H1 (cell line): Measurements from ENCODE around the gene C12orf56. TPM values are rescaled to one million over a fixed set of nuclear protein-coding genes. Genes with fewer than 3 reads are reported as not detected.
A peak's percentile ranks its signal among the peaks of the same experiment; 100 is the strongest.

Source experiments
- CTCF ChIA-PET: fragments of 300-600 bp; sonication (Branson Sonifier 250); formaldehyde crosslinking; loops from one replicate; lab custom pipeline; 2021; ENCODE audit not compliant: partially characterized antibody; lab: Charles Lee
- POLR2A ChIA-PET: fragments of 300-600 bp; sonication (Branson Sonifier 250); formaldehyde crosslinking; loops from one replicate; lab custom pipeline; 2021; ENCODE audit warnings: inconsistent platforms; ENCODE audit not compliant: partially characterized antibody; lab: Charles Lee
- DNase-seq, 2 experiments: peaks; one replicate each; pipeline versions ENCODE4 v3.0.0 to v3.0.0-alpha.2; 2010 to 2022; ENCODE audit warnings: low spot score in 2 of 2, low read depth in 1 of 2, mixed read lengths in 1 of 2
- FAIRE-seq: peaks from 2 replicates; lab custom pipeline; 2011; peaks lifted over from hg19 to GRCh38; lab: Jason Lieb, UNC
- H2AFZ ChIP-seq: 2 replicates; pipeline ENCODE4 v1.8.1; 2012; ENCODE audit warnings: low read length, inconsistent platforms
- H2AK5ac ChIP-seq: 2 replicates; pipeline ENCODE4 v1.6.1; 2013; ENCODE audit warnings: low read depth, low read length
- H2BK120ac ChIP-seq: replicated peaks from 2 replicates; pipeline ENCODE3; 2013; ENCODE audit warnings: low read depth, low read length, inconsistent platforms
- H2BK12ac ChIP-seq: 2 replicates; pipeline ENCODE4 v1.6.1; 2013; ENCODE audit warnings: low read depth, low read length
- H2BK15ac ChIP-seq: 2 replicates; pipeline ENCODE4 v1.6.1; 2013; ENCODE audit warnings: low read length
- H2BK20ac ChIP-seq: 2 replicates; pipeline ENCODE4 v1.6.1; 2013; ENCODE audit warnings: low read length
- H2BK5ac ChIP-seq: 2 replicates; pipeline ENCODE4 v1.6.1; 2013; ENCODE audit warnings: low read depth, low read length
- H3K14ac ChIP-seq: 2 replicates; pipeline ENCODE4 v1.6.1; 2013; ENCODE audit warnings: inconsistent platforms; ENCODE audit not compliant: insufficient read length
- H3K18ac ChIP-seq: 2 replicates; pipeline ENCODE4 v1.6.1; 2013; ENCODE audit warnings: low read length; ENCODE audit errors: extremely low read depth
- H3K23ac ChIP-seq: 2 replicates; pipeline ENCODE4 v1.6.1; 2013; ENCODE audit warnings: inconsistent platforms; ENCODE audit not compliant: insufficient read length
- H3K23me2 ChIP-seq: 2 replicates; pipeline ENCODE4 v1.6.1; 2013; ENCODE audit warnings: low read depth, low read length
- H3K27ac ChIP-seq: 2 replicates; pipeline ENCODE4 v1.6.1; 2011; ENCODE audit warnings: low read depth, low read length, inconsistent platforms
- H3K27me3 ChIP-seq, 4 experiments: replicated peaks in 1 of 4; 1 replicate in 1 of 4; 2 replicates in 3 of 4; pipeline versions ENCODE4 v1.6.1 to v1.8.1; 2011 to 2013; ENCODE audit warnings: low read length in 3 of 4, mild to moderate bottlenecking in 3 of 4, inconsistent platforms in 2 of 4, mixed read lengths in 2 of 4, moderate library complexity in 1 of 4; ENCODE audit not compliant: control insufficient read depth in 3 of 4, insufficient read depth in 3 of 4; ENCODE audit errors: extremely low read depth in 1 of 4
- H3K36me3 ChIP-seq, 4 experiments: 2 replicates each; pipeline versions ENCODE4 v1.6.1 to v1.8.1; 2011 to 2013; ENCODE audit warnings: mild to moderate bottlenecking in 4 of 4, low read length in 3 of 4, moderate library complexity in 2 of 4, control low read depth in 1 of 4, inconsistent platforms in 1 of 4; ENCODE audit not compliant: insufficient read depth in 4 of 4, control insufficient read depth in 2 of 4
- H3K4ac ChIP-seq: replicated peaks from 2 replicates; pipeline ENCODE3; 2013; ENCODE audit warnings: low read length, low read depth, mixed read lengths, inconsistent platforms; ENCODE audit not compliant: insufficient read length
- H3K4me1 ChIP-seq, 4 experiments: replicated peaks in 1 of 4; 1 replicate in 1 of 4; 2 replicates in 3 of 4; pipeline versions ENCODE4 v1.6.1 to v1.8.1; 2011 to 2013; ENCODE audit warnings: low read length in 3 of 4, inconsistent platforms in 2 of 4, mixed read lengths in 1 of 4; ENCODE audit not compliant: insufficient read depth in 4 of 4, control insufficient read depth in 3 of 4
- H3K4me2 ChIP-seq, 2 experiments: 2 replicates each; pipeline versions ENCODE4 v1.6.1 to v1.8.1; 2011 to 2013; ENCODE audit warnings: low read depth in 2 of 2, low read length in 2 of 2, control low read depth in 1 of 2, inconsistent platforms in 1 of 2, mild to moderate bottlenecking in 1 of 2; ENCODE audit not compliant: insufficient read depth in 1 of 2
- H3K4me3 ChIP-seq, 4 experiments: fragments of 200-600, 300-600 bp in 1 of 4; sonication (generic), shearing (Covaris generic), sonication (Bioruptor Twin) in 1 of 4; 2 replicates each; pipeline versions ENCODE4 v1.5.1 to v1.8.1; 2011 to 2016; ENCODE audit warnings: low read length in 4 of 4, low read depth in 3 of 4, control low read depth in 2 of 4, inconsistent platforms in 2 of 4, mild to moderate bottlenecking in 2 of 4, mixed read lengths in 1 of 4, moderate library complexity in 1 of 4; ENCODE audit not compliant: insufficient read depth in 2 of 4; ENCODE audit errors: extremely low read depth in 1 of 4
- H3K56ac ChIP-seq: replicated peaks from 2 replicates; pipeline ENCODE3; 2013; ENCODE audit warnings: low read depth, mild to moderate bottlenecking, mixed read lengths, low read length, inconsistent platforms; ENCODE audit not compliant: insufficient read length
- H3K79me1 ChIP-seq: 2 replicates; pipeline ENCODE4 v1.6.1; 2013; ENCODE audit warnings: low read depth, low read length, control low read depth
- H3K79me2 ChIP-seq, 2 experiments: 2 replicates each; pipeline versions ENCODE4 v1.6.1 to v1.8.1; 2012 to 2013; ENCODE audit warnings: low read length in 2 of 2, mild to moderate bottlenecking in 2 of 2, inconsistent platforms in 1 of 2; ENCODE audit not compliant: insufficient read depth in 2 of 2, control insufficient read depth in 1 of 2
- H3K9ac ChIP-seq, 4 experiments: replicated peaks in 1 of 4; 1 replicate in 1 of 4; 2 replicates in 3 of 4; pipeline versions ENCODE4 v1.6.1 to v1.8.1; 2011 to 2013; ENCODE audit warnings: low read depth in 3 of 4, low read length in 3 of 4, control low read depth in 2 of 4, mild to moderate bottlenecking in 2 of 4, moderate library complexity in 2 of 4, inconsistent platforms in 1 of 4; ENCODE audit errors: extremely low read depth in 1 of 4
- H3K9me3 ChIP-seq, 2 experiments: 2 replicates each; pipeline versions ENCODE4 v1.6.1 to v1.8.1; 2012 to 2013; ENCODE audit warnings: mild to moderate bottlenecking in 2 of 2, moderate library complexity in 2 of 2, control low read depth in 1 of 2, inconsistent platforms in 1 of 2, low read depth in 1 of 2, low read length in 1 of 2, mixed read lengths in 1 of 2; ENCODE audit not compliant: insufficient read depth in 2 of 2
- H4K20me1 ChIP-seq, 2 experiments: replicated peaks in 1 of 2; 2 replicates each; pipeline versions ENCODE3 to v1.8.1; 2011 to 2013; ENCODE audit warnings: inconsistent platforms in 2 of 2, low read length in 2 of 2, mild to moderate bottlenecking in 1 of 2; ENCODE audit not compliant: insufficient read depth in 2 of 2, control insufficient read depth in 1 of 2
- H4K5ac ChIP-seq: 2 replicates; pipeline ENCODE4 v1.6.1; 2013; ENCODE audit warnings: low read length, low read depth, mixed read lengths, inconsistent platforms; ENCODE audit not compliant: insufficient read length
- H4K8ac ChIP-seq: 2 replicates; pipeline ENCODE4 v1.8.0; 2013; ENCODE audit warnings: mild to moderate bottlenecking, moderate library complexity, low read length, inconsistent platforms; ENCODE audit not compliant: insufficient read depth; ENCODE audit errors: extremely low read depth
- H4K91ac ChIP-seq: replicated peaks from 2 replicates; pipeline ENCODE3; 2013; ENCODE audit warnings: low read length, mixed read lengths, inconsistent platforms; ENCODE audit not compliant: insufficient read length
- BCL11A ChIP-seq, 2 experiments: IDR thresholded peaks; one replicate each; pipeline ENCODE4 v1.6.1; 2011; ENCODE audit warnings: low read depth in 2 of 2, low read length in 2 of 2, mild to moderate bottlenecking in 2 of 2
- CTCF ChIP-seq, 3 experiments: IDR thresholded peaks; 1 replicate in 2 of 3; 2 replicates in 1 of 3; pipeline versions ENCODE4 v1.5.1 to v1.6.1; 2011; ENCODE audit warnings: low read length in 3 of 3, mild to moderate bottlenecking in 3 of 3, inconsistent platforms in 2 of 3, low read depth in 1 of 3, moderate library complexity in 1 of 3; ENCODE audit not compliant: insufficient read depth in 1 of 3; ENCODE audit errors: control extremely low read depth in 1 of 3
- RAD21 ChIP-seq, 2 experiments: IDR thresholded peaks in 1 of 2; conservative IDR thresholded peaks in 1 of 2; 2 replicates each; pipeline ENCODE4 v1.6.1; 2011; ENCODE audit warnings: low read depth in 2 of 2, low read length in 2 of 2, improper control_type of control experiment in 1 of 2, inconsistent platforms in 1 of 2, mild to moderate bottlenecking in 1 of 2, moderate library complexity in 1 of 2
- WGBS, 2 experiments: shearing (Covaris generic) in 1 of 2; methylation state at CpG; one replicate each; pipeline versions ENCODE4 v1.1.6 to v1.1.7; 2013 to 2015; ENCODE audit warnings: low lambda C conversion rate in 2 of 2, mixed read lengths in 2 of 2, inconsistent platforms in 1 of 2, low coverage in 1 of 2, missing lambda C conversion rate in 1 of 2; ENCODE audit not compliant: insufficient replicate concordance in 2 of 2, insufficient coverage in 1 of 2, insufficient read length in 1 of 2; ENCODE audit errors: extremely low coverage in 1 of 2, missing lambda C conversion rate in 1 of 2; 5-methylcytosine and 5-hydroxymethylcytosine counted together
- polyA plus RNA-seq, 7 experiments: library from polyadenylated mRNA; depleted of rRNA in 3 of 7; stranded (reverse) in 5 of 7; unstranded in 2 of 7; fragments of >200 nt in 5 of 7; fragments of 200-250 nt in 2 of 7; gene quantifications; 1 replicate in 5 of 7; 2 replicates in 1 of 7; 4 replicates in 1 of 7; pipeline versions ENCODE4 v1.2.1 to v1.2.3, GENCODE V29; 2011 to 2013; ENCODE audit warnings: missing spikeins in 2 of 7, mixed read lengths in 2 of 7
- total RNA-seq: library from RNA; stranded (reverse); fragmentation: NEBNext Ultra II Directional; extraction: Animal tissue kit (Norgen Biotek cat#: 25700); gene quantifications from 2 replicates; pipeline ENCODE4 v1.2.1, GENCODE V29; 2021

The C12orf56 gene
- total and polyA plus RNA-seq, 2 of the 8 experiments (the other 6 are each of a cell fraction or from before 2014, with no cell fraction given) = 1.1 to 2.9 TPM

GRCh38 chr12:64392221-64392620 lies 1.7 kb upstream of the C12orf56 start:
- no peaks in the 10 kb centered on the region for H3K79me1 ChIP-seq
- no peaks in the 10 kb centered on the region for H3K79me2 ChIP-seq
- no peak overlapping the region for H2BK12ac ChIP-seq
- no peak overlapping the region for H4K91ac ChIP-seq
- H3K4me3 ChIP-seq = no peak overlapping the region
- H3K18ac ChIP-seq = no peak overlapping the region
- 87% methylated on average over 3 of the region's 3 CpGs; no CpG with 5 or more reads in 1 of the 2 experiments for WGBS, 2 experiments
- H3K23me2 ChIP-seq = no peaks in the 10 kb centered on the region
- no peaks in the 10 kb centered on the region for H3K9me3 ChIP-seq
- H3K4ac ChIP-seq = no peak overlapping the region
- no peak overlapping the region for H2BK20ac ChIP-seq
- no peak overlapping the region for H4K8ac ChIP-seq
- no peak overlapping the region for H3K23ac ChIP-seq
- peaks cover 0 to 2% (median 0%) of the 10 kb centered on the region in 4 experiments; a peak in 3 of 7 replicates for H3K4me1 ChIP-seq
- no peak overlapping the region for H3K4me2 ChIP-seq
- H2BK120ac ChIP-seq = no peak overlapping the region
- CTCF ChIA-PET = interaction anchor here (0.6 to 1.8 kb wide), 3 partner anchors 72 to 120 kb away, joined by 3 to 10 read pairs (median 7); no protein-coding TSS in a partner anchor
- H4K20me1 ChIP-seq = no peaks in the 10 kb centered on the region
- no peaks in the 10 kb centered on the region for H3K36me3 ChIP-seq
- no peak overlapping the region for H3K14ac ChIP-seq
- TF ChIP-seq RAD21 (IDR thresholded peaks at IDR 0.05 in 1 of 2, conservative IDR thresholded peaks at IDR 0.05 in 1 of 2; ENCODE audit: low read depth in 2 of 2, low read length in 2 of 2) (peak; percentile 27 to 44; a peak in 3 of 4 replicates), BCL11A (IDR thresholded peaks at IDR 0.05; ENCODE audit: low read depth in 2 of 2, low read length in 2 of 2) (no peak), CTCF (IDR thresholded peaks at IDR 0.05; ENCODE audit: control extremely low read depth in 1 of 3, insufficient read depth in 1 of 3, low read depth in 1 of 3, low read length in 3 of 3) (peak in 2 of 3 experiments; percentile 16 to 28; a peak in 2 of 4 replicates)
- POLR2A ChIA-PET = no interaction called here
- H3K27ac ChIP-seq = no peak overlapping the region
- no peak overlapping the region for H2AFZ ChIP-seq
- H2BK5ac ChIP-seq = no peak overlapping the region
- no peak overlapping the region for H4K5ac ChIP-seq
- H3K56ac ChIP-seq = no peak overlapping the region
- FAIRE-seq = no peak
- H2BK15ac ChIP-seq = no peak overlapping the region
- H2AK5ac ChIP-seq = no peak overlapping the region
- no peak for DNase-seq
- peaks cover 0 to 8% (median 2%) of the 10 kb centered on the region in 4 experiments; a peak in 5 of 7 replicates for H3K27me3 ChIP-seq
- no peak overlapping the region for H3K9ac ChIP-seq
